ENCODE data around the gene LRTM1. TPM values are rescaled to one million over a fixed set of nuclear protein-coding genes. Genes with fewer than 3 reads are reported as not detected.

The LRTM1 gene
- total RNA-seq, 4 donors from 2014 or later: not detected

GRCh38 chr3:54955496-54955895, 27.6 kb upstream of the LRTM1 start:
- Histone ChIP-seq H3K36me3 (no peaks in the 10 kb centered on the region), H3K9me3 (no peaks in the 10 kb centered on the region), H3K27ac (no peak overlapping the region), H3K4me1 (no peaks in the 10 kb centered on the region), H3K27me3 (no peaks in the 10 kb centered on the region), H3K4me3 (no peak overlapping the region)
- DNase-seq: no peak
- intact Hi-C loops (cut with DNase I; ENCODE audit: low total_unique reads): no loop called here
- TF ChIP-seq CTCF (IDR thresholded peaks at IDR 0.05) (no peak), POLR2A (IDR thresholded peaks at IDR 0.05) (no peak)

- intact Hi-C loops (cut with DNase I; ENCODE audit: low total_unique reads): no loop called here
- TF ChIP-seq POLR2A (IDR thresholded peaks at IDR 0.05): no peak
- no peak for TF ChIP-seq CTCF (IDR thresholded peaks at IDR 0.05)
- H3K4me1 ChIP-seq: no peaks in the 10 kb centered on the region
- H3K27ac ChIP-seq: no peak overlapping the region
- H3K27me3 ChIP-seq: no peaks in the 10 kb centered on the region
- H3K9me3 ChIP-seq: no peaks in the 10 kb centered on the region
- no peaks in the 10 kb centered on the region for H3K36me3 ChIP-seq
- DNase-seq: no peak
- H3K4me3 ChIP-seq: no peak overlapping the region
Observed at GRCh38 chr3:54954521-54954920, 26.7 kb upstream of the LRTM1 start.

- DNase-seq: no peak
- TF ChIP-seq POLR2A (IDR thresholded peaks at IDR 0.05): no peak
- no peak for TF ChIP-seq CTCF (IDR thresholded peaks at IDR 0.05)
- H3K36me3 ChIP-seq: no peaks in the 10 kb centered on the region
- H3K27ac ChIP-seq: no peak overlapping the region
- intact Hi-C loops (cut with DNase I; ENCODE audit: low total_unique reads): no loop called here
- H3K9me3 ChIP-seq: no peaks in the 10 kb centered on the region
- no peak overlapping the region for H3K4me3 ChIP-seq
- no peaks in the 10 kb centered on the region for H3K27me3 ChIP-seq
- no peaks in the 10 kb centered on the region for H3K4me1 ChIP-seq
Observed at GRCh38 chr3:54954022-54954421, 26.2 kb upstream of the LRTM1 start.

- Histone ChIP-seq H3K27me3 (no peaks in the 10 kb centered on the region), H3K4me1 (no peaks in the 10 kb centered on the region), H3K27ac (no peak overlapping the region), H3K4me3 (no peak overlapping the region), H3K9me3 (no peaks in the 10 kb centered on the region), H3K36me3 (no peaks in the 10 kb centered on the region)
- TF ChIP-seq CTCF (IDR thresholded peaks at IDR 0.05) (peak; percentile 52 to 67 (median 60)), POLR2A (IDR thresholded peaks at IDR 0.05) (no peak)
- peak; percentile 73 to 75 for DNase-seq
- intact Hi-C loops (cut with DNase I; ENCODE audit: low total_unique reads): no loop called here
Observed at GRCh38 chr3:54951405-54951804, 23.5 kb upstream of the LRTM1 start.

GRCh38 chr3:54950391-54951003, 22.6 kb upstream of the LRTM1 start:
- H3K4me3 ChIP-seq: no peak overlapping the region

More at GRCh38 chr3:54950391-54951003, 22.6 kb upstream of the LRTM1 start:
- DNase-seq: no peak
- Histone ChIP-seq H3K27me3 (no peaks in the 10 kb centered on the region), H3K36me3 (no peaks in the 10 kb centered on the region), H3K9me3 (no peaks in the 10 kb centered on the region), H3K4me1 (no peaks in the 10 kb centered on the region), H3K27ac (no peak overlapping the region)
- intact Hi-C loops (cut with DNase I; ENCODE audit: low total_unique reads): no loop called here
- TF ChIP-seq CTCF (IDR thresholded peaks at IDR 0.05): no peak
- no peak for TF ChIP-seq POLR2A (IDR thresholded peaks at IDR 0.05)

Data from uterus (tissue), 4 donors.